Globus pallidus (tissue), 1 donor: ENCODE results near the gene TAF9B.
"Not testable (repeated sequence)": the region's sequence is repeated elsewhere in the genome, so short reads cannot be mapped to it uniquely, and the experiment has no call there.

Source experiments
- DNase-seq: peaks from one replicate; pipeline ENCODE4 v3.0.0-alpha.2; 2015; ENCODE audit warnings: low spot score

Gene TAF9B

DNA sequence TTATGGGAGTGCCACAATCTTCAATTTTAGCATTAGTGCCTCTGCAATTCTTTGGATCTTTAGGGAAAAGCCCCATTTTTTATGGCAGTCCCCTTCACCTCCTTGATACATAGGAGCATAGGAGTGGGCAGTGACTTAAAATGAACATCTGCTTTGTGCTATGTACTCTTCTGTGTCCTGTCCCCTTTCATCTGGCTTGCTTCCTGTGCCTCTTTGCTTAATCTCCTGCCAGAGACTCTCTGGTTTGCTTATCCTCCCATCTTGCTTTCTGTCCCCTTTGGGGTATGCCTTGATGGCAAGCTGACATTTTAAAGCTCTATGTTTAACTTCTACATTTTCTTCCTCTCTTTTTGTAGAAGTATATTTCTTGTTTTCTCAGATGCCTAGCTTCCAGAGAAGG lies 23.1 kb downstream of the TAF9B start:
- DNase-seq = no peak

DNA sequence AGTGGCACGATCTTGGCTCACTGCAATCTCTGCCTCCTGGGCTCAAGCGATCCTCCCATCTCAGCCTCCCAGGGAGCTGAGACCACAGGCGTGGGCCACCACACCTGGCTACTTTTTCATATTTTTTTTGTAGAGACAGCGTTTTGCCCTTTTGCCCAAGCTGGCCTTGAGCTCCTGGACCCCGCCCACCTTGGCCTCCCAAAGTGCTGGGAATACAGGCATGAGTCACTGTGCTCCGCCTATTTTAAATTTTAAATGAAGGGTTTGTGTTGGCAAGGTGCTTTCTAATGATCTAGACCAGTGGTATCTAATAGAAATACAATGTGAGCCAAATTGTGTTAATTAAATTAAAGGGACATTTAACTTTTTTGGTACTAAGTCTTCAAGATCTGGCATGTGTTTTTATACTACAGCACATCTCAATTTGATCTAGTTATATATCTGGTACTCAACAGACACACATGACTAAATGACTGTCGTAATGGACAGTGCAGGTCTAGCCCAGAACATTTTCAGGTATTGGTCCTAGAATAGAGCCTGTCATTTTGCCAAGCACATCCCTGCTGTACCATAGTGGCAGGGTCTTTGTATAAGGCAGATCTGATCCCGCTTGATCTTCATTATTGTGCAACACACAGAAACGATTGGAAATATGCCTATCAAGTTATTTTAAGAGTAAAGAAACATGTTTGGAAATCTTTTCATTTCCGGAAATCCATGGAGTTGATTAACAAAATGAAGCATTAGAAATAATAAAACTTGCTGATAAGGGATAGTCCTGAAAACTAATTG lies 28.1 kb downstream of the TAF9B start:
- no peak for DNase-seq

DNA sequence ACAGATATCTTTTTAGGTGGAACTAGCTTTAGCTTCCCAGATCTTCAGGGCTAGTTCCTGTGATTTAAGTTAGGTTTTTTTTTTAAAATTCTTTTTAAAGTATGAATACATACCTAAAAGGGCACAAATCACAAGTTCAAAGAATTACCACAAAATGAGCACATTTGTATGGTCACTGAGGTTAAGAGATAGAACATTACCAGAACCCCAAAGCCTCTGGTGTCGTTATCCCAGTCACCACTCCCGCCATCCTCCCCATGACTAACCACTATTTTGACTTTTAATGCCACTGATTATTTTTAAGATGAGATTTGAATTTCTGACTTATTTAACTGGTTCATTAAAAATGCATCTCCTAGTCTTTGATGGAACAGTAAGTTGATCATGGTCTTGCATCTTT lies 30.0 kb downstream of the TAF9B start:
- no peak for DNase-seq

DNA sequence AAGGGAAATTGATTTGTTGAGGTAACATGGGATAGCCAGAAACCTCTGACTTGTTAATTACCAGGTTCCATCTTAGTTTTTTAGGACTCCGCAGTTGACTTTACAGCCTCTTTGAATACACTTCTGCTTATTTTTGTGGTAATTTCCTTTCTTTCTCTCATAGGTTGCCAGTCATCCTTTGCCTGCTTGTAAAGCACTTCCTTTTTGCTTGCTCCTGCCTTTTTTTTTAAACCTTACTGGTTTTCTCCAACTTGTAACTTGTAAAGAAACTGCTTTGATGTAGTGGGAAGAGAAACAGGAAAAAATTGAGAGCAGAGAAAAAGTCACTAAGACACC lies 32.8 kb downstream of the TAF9B start:
- DNase-seq = no peak

DNA sequence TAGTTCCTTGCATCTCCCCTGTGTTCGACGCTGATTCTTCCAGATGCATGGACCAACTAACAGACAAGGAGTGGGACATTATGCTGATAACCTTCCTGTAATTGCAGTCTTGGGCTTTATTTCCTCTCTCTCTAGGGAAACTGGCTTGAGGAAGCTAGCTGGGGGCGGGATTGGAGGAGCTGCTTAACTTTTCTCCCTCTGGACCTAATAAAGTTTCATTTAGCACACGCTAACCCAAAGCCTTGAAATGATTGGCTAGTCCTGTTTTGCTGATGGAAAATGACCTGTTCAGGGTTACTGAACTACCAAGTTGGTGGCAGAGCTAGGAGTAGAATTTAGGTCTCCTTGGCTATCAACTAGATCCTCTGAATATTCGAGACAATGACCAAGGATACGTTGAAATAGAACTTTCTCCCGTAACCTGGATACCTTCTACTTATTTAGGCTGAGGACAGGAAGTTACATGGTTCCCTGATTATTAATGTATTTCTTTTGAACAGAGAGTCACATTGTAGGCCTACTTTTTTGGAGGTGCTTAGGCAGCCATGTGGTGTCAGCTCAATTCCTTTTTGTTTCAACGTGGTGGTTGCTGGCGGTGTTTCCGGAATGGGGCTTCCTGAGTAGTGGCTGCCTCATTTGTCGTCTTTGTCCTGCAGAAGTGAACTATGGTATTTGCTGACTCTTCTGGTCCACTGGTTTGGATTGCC lies 33.4 kb downstream of the TAF9B start:
- DNase-seq = no peak

DNA sequence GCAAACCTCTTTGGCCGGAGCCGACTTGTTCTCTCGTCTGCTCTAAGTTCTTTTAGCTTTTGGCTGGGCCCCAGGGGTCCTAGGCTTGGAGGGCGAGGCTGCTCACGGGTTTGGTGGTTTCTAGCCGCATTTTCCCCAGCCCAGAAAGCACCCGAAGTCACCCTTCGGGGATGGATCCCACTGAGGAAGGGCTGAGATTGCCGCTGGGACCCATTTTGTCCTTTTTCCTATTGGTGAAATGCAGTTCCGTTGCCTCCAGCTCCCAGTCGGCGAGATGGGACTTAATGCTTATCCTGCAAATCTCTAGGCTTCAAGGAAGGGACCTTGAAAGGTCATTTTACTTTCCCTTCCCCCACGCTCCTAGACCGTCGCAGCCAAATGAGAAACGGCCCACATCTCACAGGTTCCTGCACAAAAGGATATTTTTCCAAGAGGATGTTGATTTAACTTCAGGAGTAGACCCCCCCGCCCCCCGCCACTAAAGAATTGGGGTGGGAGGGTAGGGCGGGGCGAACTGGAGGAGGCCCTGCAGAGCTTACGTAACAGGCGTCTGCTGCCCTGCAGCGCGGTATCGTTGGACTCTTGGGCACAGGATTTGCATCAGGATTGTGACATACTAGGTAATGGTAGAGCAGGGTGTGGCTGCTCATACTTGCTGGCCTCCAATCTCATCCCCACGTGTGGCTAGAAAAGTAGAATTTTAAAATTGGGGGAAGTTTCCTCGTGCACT lies 34.8 kb downstream of the TAF9B start:
- DNase-seq = peak; percentile 42

DNA sequence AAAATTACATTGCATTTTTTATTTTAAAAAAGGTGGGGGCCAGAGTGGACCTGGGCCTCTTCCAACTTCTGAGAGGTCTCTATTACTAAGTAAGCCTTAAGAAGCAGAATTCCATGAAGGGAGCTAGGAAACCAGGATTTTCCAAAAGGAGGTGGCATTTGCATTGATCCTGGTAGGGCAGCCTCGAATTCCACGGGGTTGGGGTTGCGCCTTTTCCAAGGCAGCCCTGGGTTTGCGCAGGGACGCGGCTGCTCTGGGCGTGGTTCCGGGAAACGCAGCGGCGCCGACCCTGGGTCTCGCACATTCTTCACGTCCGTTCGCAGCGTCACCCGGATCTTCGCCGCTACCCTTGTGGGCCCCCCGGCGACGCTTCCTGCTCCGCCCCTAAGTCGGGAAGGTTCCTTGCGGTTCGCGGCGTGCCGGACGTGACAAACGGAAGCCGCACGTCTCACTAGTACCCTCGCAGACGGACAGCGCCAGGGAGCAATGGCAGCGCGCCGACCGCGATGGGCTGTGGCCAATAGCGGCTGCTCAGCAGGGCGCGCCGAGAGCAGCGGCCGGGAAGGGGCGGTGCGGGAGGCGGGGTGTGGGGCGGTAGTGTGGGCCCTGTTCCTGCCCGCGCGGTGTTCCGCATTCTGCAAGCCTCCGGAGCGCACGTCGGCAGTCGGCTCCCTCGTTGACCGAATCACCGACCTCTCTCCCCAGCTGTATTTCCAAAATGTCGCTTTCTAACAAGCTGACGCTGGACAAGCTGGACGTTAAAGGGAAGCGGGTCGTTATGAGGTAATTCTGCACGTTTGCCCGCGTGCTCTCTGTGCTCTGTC lies 35.6 kb downstream of the TAF9B start, which contains the start of gene PGK1:
Gene PGK1 (plus strand): TSS at position 626 of the 824 bp plus-strand sequence. CDS start 93 bp downstream, at position 719.
- peak; percentile 92 for DNase-seq

DNA sequence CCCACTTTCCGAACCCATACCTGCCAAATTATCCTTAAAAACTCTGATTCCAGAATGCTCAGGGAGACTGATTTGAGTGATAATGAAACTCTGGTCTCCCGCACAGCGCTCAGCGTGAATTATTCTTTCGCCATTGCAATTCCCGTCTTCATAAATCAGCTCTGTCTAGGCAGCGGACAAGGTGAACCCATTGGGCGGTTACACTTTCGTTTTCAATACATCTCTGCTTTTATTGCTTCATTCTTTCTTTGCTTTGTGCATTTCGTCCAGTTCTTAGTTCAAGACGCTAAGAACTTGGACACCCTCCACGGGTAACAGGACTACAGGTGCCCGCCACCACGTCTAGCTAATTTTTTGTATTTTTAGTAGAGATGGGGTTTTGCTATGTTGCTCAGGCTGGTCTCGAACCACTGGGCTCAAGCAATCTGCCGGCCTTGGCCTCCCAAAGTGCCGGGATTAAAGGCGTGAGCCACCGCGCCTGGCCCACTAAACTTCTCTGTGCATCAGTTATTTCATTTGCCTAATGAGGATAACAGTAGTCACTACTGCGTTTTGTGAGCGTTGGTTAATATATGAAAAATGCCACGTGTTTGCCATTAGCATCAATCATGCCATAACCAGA lies 36.3 kb downstream of the TAF9B start:
- DNase-seq = no peak

DNA sequence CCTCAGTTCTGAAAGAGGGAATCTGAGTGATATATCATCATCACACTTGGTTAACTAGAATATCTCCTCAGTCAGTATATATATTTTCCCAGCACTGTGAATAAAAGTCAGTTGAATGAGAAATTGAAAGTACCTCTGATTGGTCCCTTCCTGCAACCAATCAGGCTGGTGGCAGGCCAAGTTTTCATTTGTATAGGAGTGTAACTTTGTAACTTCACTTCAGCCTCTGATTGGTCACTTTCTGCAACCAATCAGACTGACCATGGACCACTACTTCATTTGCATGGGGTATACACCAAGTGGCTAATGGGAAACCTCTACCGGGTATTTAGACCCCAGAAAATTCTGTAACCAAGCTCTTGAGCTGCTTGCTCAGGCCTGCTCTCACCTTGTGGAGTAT lies 37.4 kb downstream of the TAF9B start:
- no peak for DNase-seq

DNA sequence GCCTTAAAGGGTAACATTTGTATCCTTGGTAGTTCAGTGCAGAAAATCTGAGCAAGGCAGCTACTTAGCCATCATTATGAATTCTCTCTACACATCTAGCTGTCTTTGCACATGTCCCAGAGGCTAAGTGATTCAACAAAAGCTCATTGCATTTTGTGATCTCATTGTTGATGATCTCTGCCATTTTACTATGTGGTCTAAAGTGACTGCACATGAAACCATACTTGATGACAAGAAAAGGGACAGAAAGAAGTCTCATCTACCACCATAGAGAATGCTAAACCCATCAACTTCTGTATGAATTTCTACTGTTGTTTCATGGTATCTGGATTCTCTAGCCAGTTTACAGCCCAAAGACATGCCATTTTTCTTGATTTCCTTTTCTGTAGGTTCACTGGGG lies 41.3 kb downstream of the TAF9B start:
- DNase-seq = no peak

DNA sequence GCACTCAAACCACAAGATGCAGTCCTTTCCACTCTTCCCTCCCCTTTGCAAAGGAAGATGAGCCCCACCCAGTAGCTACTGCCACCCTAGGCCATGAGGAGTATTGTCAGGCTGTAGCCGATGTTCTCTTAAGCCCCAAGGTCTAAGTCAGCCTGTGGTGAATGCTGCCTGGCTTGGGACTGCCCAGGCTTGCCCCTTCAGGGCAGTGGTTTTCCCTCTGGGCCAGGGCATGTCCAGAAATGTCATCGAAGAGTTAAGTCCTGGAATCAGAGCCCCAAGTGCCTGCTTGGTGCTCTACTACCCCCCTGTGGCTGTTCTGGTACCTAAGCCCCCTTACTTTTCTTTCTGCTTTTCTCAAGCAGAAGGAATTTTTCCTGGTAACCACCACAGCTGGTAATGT lies 47.2 kb downstream of the TAF9B start:
- DNase-seq = no peak

DNA sequence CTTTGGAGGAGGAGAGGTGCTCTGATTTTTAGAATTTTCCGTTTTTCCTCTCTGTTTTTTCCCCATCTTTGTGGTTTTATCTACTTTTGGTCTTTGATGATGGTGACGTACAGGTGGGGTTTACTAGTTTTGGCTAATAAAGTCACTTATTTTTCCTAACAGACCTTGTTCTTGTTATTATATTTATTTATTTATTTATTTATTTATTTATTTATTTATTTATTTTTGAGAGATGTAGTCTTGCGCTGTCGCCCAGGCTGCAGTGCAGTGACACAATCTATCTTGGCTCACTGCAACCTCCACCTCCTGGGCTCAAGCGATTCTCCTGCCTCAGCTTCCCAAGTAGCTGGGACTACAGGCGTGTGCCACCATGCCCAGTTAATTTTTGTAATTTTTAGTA lies 58.0 kb downstream of the TAF9B start:
- DNase-seq = not testable (repeated sequence)
